ENCODE data around the gene MMP28. TPM values are rescaled to one million over a fixed set of nuclear protein-coding genes. Genes with fewer than 3 reads are reported as not detected.

Gene MMP28
- total RNA-seq, 1 experiment from 2014 or later, result not detected

- H3K79me2 ChIP-seq (ENCODE audit: insufficient read depth, low read length), result no peaks in the 10 kb centered on the region
- H4K91ac ChIP-seq (ENCODE audit: insufficient read length, low read depth, low read length), result no peak overlapping the region
- no peak overlapping the region for H3K4ac ChIP-seq (ENCODE audit: low read depth, low read length)
- no peak overlapping the region for H2BK15ac ChIP-seq (ENCODE audit: low read depth, low read length)
- Mint-ChIP-seq H3K4me1 (peaks cover 10 to 20% of the 10 kb centered on the region in 2 experiments), H3K4me3 (no peak overlapping the region), H3K36me3 (ENCODE audit: insufficient read depth in 1 of 3, low read depth in 3 of 3) (no peaks in the 10 kb centered on the region; a peak in 1 of 7 replicates), H3K27me3 (ENCODE audit: low read depth) (peaks cover 59% of the 10 kb centered on the region), H3K27ac (no peak overlapping the region; a peak in 1 of 7 replicates), H3K9me3 (peaks cover 0 to 6% of the 10 kb centered on the region in 2 experiments; a peak in 2 of 5 replicates)
- H3K4me2 ChIP-seq (ENCODE audit: insufficient read depth, insufficient read length, low read length), result no peak overlapping the region
- H3K79me1 ChIP-seq (ENCODE audit: insufficient read depth, low read depth, low read length, poor library complexity, severe bottlenecking), result no peaks in the 10 kb centered on the region
- no peak overlapping the region for H2BK120ac ChIP-seq (ENCODE audit: low read depth, low read length, poor library complexity, severe bottlenecking)
- no peak overlapping the region for H3K23ac ChIP-seq (ENCODE audit: insufficient read length, low read depth, low read length)
- whole genome bisulfite sequencing (ENCODE audit: extremely low coverage, insufficient read length, low lambda C conversion rate), result no CpG with 5 or more reads among the region's 8 CpGs
- no peaks in the 10 kb centered on the region for H4K20me1 ChIP-seq (ENCODE audit: control insufficient read depth, insufficient read depth, insufficient read length)
- H2BK20ac ChIP-seq (ENCODE audit: low read depth, low read length, poor library complexity, severe bottlenecking), result no peak overlapping the region
- H2BK12ac ChIP-seq (ENCODE audit: insufficient read length, low read depth, low read length), result no peak overlapping the region
- peaks cover 15% of the 10 kb centered on the region; the same call in 1 of the 2 replicates for H3K27me3 ChIP-seq (ENCODE audit: insufficient read depth, low read length)
- H4K5ac ChIP-seq (ENCODE audit: insufficient read length, low read depth, low read length), result no peak overlapping the region
- no peaks in the 10 kb centered on the region for H3K4me1 ChIP-seq (ENCODE audit: insufficient read depth, low read length)
- H3K9ac ChIP-seq (ENCODE audit: extremely low read depth, insufficient read length, low read length), result no peak overlapping the region
- peaks cover 4% of the 10 kb centered on the region for H3K23me2 ChIP-seq (ENCODE audit: insufficient read length, low read depth, low read length, poor library complexity, severe bottlenecking)
- no peak for TF ChIP-seq CTCF (conservative IDR thresholded peaks at IDR 0.05)
- no peak overlapping the region for H3K18ac ChIP-seq (ENCODE audit: insufficient read length, low read depth, low read length)
- no peak overlapping the region for H3K14ac ChIP-seq (ENCODE audit: insufficient read depth, low read length)
- H4K8ac ChIP-seq (replicated peaks; ENCODE audit: insufficient read length, low read depth, low read length), result no peak overlapping the region
- no peak overlapping the region for H3T11ph ChIP-seq (ENCODE audit: low read length)
- H2AFZ ChIP-seq (ENCODE audit: low read length), result no peak overlapping the region
- no peaks in the 10 kb centered on the region for H3K9me3 ChIP-seq (ENCODE audit: control insufficient read depth, low read depth, low read length)
- DNase-seq, result no peak
- H3K27ac ChIP-seq (ENCODE audit: insufficient read length, low read depth, low read length), result no peak overlapping the region
- H3K56ac ChIP-seq (ENCODE audit: insufficient read length, low read depth, low read length), result no peak overlapping the region
- H2BK5ac ChIP-seq (ENCODE audit: insufficient read length, low read length), result no peak overlapping the region
- no peak overlapping the region for H2AK5ac ChIP-seq (ENCODE audit: insufficient read length, low read length)
Measured at GRCh38 chr17:35744830-35745229, 50.6 kb downstream of the MMP28 start.

Measured in H9 (cell line).